Effector CD4-positive, alpha-beta T cell (primary cell): ENCODE results near the gene MIAT.

ENCODE experiments used
- DNase-seq: peaks from one replicate; pipeline ENCODE4 v3.0.0-alpha.2; 2020

Gene MIAT

GRCh38 chr22:26632422-26633155, 24.8 kb upstream of the MIAT start:
- no peak for DNase-seq

GRCh38 chr22:26634189-26634588, 23.2 kb upstream of the MIAT start:
- no peak for DNase-seq

- DNase-seq: no peak
Measured at GRCh38 chr22:26635117-26635516, 22.3 kb upstream of the MIAT start.

- no peak for DNase-seq
Measured at GRCh38 chr22:26636296-26636695, 21.1 kb upstream of the MIAT start.

GRCh38 chr22:26642465-26643417, 14.6 kb upstream of the MIAT start:
- peak; percentile 61 for DNase-seq

GRCh38 chr22:26643418-26644100, 13.8 kb upstream of the MIAT start:
- DNase-seq: no peak

GRCh38 chr22:26646158-26646557, 11.2 kb upstream of the MIAT start:
- no peak for DNase-seq

GRCh38 chr22:26648011-26648497, 9.3 kb upstream of the MIAT start:
- DNase-seq: peak; percentile 14

- DNase-seq: no peak
Measured at GRCh38 chr22:26648528-26649388, 8.6 kb upstream of the MIAT start.

GRCh38 chr22:26650722-26651421, 6.5 kb upstream of the MIAT start:
- no peak for DNase-seq

- no peak for DNase-seq
Measured at GRCh38 chr22:26651815-26652214, 5.6 kb upstream of the MIAT start.

GRCh38 chr22:26658161-26658560, 773 bp downstream of the MIAT start:
- no peak for DNase-seq

GRCh38 chr22:26658671-26659478, 1.5 kb downstream of the MIAT start:
- peak; percentile 68 for DNase-seq

- no peak for DNase-seq
Measured at GRCh38 chr22:26660356-26660755, 3.0 kb downstream of the MIAT start.

- no peak for DNase-seq
Measured at GRCh38 chr22:26660961-26661578, 3.7 kb downstream of the MIAT start.

GRCh38 chr22:26662160-26662559, 4.8 kb downstream of the MIAT start:
- DNase-seq: no peak

GRCh38 chr22:26663374-26663923, 6.1 kb downstream of the MIAT start:
- DNase-seq: no peak

- DNase-seq: no peak
Measured at GRCh38 chr22:26665813-26666231, 8.4 kb downstream of the MIAT start.

- no peak for DNase-seq
Measured at GRCh38 chr22:26667140-26667539, 9.8 kb downstream of the MIAT start.

GRCh38 chr22:26669060-26669481, 11.7 kb downstream of the MIAT start:
- no peak for DNase-seq
